Measurements from ENCODE around the gene CDY1B.
"Not testable (repeated sequence)": the region's sequence is repeated elsewhere in the genome, so short reads cannot be mapped to it uniquely, and the experiment has no call there.

CDY1B gene

DNA sequence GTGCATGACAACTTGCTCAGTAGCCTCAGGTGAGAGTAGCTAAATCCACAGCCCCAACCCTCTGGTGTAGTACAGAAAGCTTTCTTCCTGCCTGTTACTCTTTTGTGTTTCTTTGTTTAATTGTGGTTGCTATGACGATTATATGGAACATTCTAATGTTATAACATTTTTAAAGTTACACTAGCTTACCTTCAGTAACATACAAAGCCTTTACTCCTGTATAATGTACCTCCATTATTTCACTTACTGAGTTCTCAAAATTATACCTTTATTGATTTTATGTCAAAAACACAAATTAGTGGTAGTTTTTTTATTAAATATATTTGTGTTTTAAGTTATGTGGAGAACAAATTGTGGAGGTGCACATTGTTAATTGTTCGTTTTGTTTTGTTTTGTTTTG lies at the start of gene CDY1B:
Gene CDY1B, minus strand, starts transcription at position 101 of the 400 bp plus-strand sequence. CDS start 331 bp downstream, outside the sequence.
- DNase-seq, result not testable (repeated sequence)

GRCh38 chrY:24049525-24049924 lies 1.7 kb upstream of the CDY1B start:
- not testable (repeated sequence) for DNase-seq

GRCh38 chrY:24043209-24043608 lies 4.6 kb downstream of the CDY1B start:
- DNase-seq, result not testable (repeated sequence)

DNA sequence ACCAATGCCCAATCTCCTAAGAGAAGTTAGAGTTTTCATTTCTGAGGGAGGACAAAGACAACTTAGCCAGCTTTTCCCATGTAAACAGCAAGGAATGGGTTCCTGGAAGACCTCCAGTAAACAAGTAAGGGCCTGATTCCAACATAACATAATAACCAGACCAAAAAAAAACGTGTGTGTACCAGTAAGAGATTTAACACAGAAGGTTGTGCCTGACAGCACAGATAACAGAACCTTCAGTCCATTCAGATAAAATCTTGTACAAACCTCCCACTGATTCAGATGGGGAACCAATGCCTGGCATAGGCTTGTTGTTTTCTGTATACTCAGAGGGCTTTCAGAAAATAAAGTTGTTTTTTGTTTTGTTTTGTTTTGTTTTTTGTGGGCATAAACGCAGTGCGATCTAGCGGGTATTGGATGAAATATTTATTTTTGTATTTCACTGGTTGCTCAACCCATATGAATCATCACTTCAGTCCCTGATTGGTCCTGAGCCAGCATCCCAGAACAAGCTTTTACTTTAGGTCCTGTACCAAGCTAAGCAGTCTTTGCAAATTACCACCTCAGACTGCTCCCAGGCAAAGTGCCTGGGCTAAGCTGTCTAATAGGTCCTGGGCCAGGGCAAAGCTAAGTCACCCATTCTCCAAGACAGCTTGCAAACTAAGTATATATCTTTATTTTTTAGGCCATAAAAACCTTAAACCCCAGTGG lies 8.7 kb downstream of the CDY1B start:
- not testable (repeated sequence) for DNase-seq

DNA sequence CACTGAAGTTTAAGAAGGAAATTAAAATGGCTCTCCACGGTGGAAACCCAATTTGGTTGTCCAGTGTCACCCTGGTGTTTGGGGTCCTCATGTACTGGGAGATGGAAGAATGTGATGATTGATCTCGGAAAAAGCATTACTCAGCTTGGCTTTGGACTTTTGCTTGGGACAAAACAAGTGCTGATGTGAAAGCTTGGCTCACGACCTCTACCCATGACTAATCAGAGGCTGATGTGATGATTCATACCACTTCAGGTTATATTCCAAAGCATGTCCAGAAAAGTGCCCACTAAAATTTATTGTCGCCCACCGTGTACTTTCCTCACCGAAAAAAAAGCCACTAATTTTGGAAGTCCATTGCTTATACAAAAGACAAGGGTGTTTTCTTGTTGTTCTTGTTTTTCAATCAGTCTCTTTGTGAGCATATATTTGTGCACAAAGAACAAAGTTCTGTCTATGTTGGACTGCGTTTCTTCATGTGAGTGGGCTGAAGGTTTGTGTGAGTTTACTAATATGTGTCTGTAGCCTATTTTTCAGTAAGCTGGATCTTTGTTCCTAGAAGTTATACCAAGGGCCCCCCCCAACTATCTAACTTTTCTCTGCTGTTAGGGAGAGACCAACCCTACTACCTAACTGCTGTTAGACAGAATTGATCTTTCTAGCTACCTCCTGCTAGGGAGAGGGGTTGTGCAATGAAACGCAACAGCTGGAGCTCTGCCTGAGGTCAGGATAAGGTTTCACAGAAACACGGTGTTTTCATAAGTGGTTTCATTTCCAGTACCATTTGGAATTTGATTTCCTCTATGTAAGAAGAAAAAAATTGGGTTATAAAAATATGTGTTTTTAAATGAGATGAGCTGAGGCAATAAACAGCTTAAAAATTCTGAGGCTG lies 21.4 kb downstream of the CDY1B start:
- DNase-seq, result not testable (repeated sequence)

Measured in C1 segment of cervical spinal cord (tissue), 14 donors.